SU-DHL-6 (cell line): ENCODE measurements around the gene ANKRD34A.

Experiments
- EZH2phosphoT487 ChIP-seq: fragments of 200-600 bp; sonication (generic), shearing (Covaris generic); conservative IDR thresholded peaks from 2 replicates; pipeline ENCODE4 v1.6.1; 2018; ENCODE audit warnings: mild to moderate bottlenecking, antibody characterized with exemption, low read length, moderate library complexity, mixed read lengths
- TF ChIP-seq, protein P1 (sequence below): fragments of 200-600 bp; sonication (generic); IDR thresholded peaks from one replicate; pipeline ENCODE4 v1.5.1; 2017; ENCODE audit warnings: antibody characterized with exemption, mild to moderate bottlenecking, low read length, moderate library complexity; ENCODE audit not compliant: insufficient read depth, poor library complexity, severe bottlenecking

DNA sequence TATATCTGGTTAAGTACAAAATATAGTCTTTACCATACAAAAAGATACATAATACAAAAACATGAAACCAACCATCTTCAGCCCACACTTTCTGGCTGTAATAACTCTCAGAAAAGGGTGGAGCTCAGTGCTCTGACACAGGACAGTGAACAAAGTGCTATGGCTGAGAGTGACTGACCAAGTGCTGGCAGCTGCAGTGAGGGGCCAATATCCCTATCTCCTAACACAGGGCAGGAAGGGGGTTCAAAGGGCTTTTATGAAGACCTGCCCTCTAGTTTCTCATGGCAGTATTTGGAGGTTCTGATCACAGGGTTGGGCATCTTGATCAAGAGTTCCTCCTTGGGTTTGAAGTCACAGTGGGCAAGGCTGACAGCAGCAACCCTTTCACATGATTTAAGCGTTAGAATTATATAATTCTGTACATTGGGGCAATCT lies 28.1 kb upstream of the ANKRD34A start:
- TF ChIP-seq, protein P1, sequence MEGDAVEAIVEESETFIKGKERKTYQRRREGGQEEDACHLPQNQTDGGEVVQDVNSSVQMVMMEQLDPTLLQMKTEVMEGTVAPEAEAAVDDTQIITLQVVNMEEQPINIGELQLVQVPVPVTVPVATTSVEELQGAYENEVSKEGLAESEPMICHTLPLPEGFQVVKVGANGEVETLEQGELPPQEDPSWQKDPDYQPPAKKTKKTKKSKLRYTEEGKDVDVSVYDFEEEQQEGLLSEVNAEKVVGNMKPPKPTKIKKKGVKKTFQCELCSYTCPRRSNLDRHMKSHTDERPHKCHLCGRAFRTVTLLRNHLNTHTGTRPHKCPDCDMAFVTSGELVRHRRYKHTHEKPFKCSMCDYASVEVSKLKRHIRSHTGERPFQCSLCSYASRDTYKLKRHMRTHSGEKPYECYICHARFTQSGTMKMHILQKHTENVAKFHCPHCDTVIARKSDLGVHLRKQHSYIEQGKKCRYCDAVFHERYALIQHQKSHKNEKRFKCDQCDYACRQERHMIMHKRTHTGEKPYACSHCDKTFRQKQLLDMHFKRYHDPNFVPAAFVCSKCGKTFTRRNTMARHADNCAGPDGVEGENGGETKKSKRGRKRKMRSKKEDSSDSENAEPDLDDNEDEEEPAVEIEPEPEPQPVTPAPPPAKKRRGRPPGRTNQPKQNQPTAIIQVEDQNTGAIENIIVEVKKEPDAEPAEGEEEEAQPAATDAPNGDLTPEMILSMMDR = no peak
- TF ChIP-seq EZH2phosphoT487 = no peak
